Lower lobe of right lung (tissue), 2 donors: Measurements from ENCODE around the gene PADI4. TPM values are rescaled to one million over a fixed set of nuclear protein-coding genes. Genes with fewer than 3 reads are reported as not detected.

ENCODE experiments used
- ATAC-seq, 2 donors: fragments of 200-7000 bp; cut with Tn5 transposase; one replicate each; pipeline ENCODE4 v1.9.1; 2020 to 2022; ENCODE audit warnings: mild to moderate bottlenecking in 2 of 2, moderate library complexity in 2 of 2
- DNase-seq: peaks from one replicate; pipeline ENCODE4 v3.0.0-alpha.2; 2020
- H3K27ac ChIP-seq: fragments of 200-600 bp; one replicate; pipeline ENCODE4 v1.8.0; 2022
- H3K27me3 ChIP-seq: fragments of 200-600 bp; one replicate; pipeline ENCODE4 v1.8.0; 2022; ENCODE audit warnings: low read depth
- H3K36me3 ChIP-seq: fragments of 200-600 bp; one replicate; pipeline ENCODE4 v1.8.0; 2022; ENCODE audit warnings: mild to moderate bottlenecking
- H3K4me1 ChIP-seq: fragments of 200-600 bp; one replicate; pipeline ENCODE4 v1.8.0; 2022
- H3K4me3 ChIP-seq: fragments of 200-600 bp; one replicate; pipeline ENCODE4 v1.8.0; 2022; ENCODE audit warnings: mild to moderate bottlenecking
- H3K9me3 ChIP-seq: fragments of 200-600 bp; one replicate; pipeline ENCODE4 v1.8.0; 2022
- intact Hi-C: fragments of 100-400 bp; cut with DNase I; formaldehyde crosslinking; loops from one replicate; pipeline ENCODE4 v1.11.0; 2022
- total RNA-seq: library from RNA; stranded (reverse); fragmentation: NEBNext Ultra II Directional; extraction: Animal tissue kit (Norgen Biotek cat#: 25700); gene quantifications from one replicate; pipeline ENCODE4 v1.2.1, GENCODE V29; 2021
- TF ChIP-seq, protein P1 (sequence below): fragments of 200-600 bp; IDR thresholded peaks from one replicate; pipeline ENCODE4 v1.8.0; 2022; ENCODE audit warnings: antibody characterized with exemption, mild to moderate bottlenecking
- donor health status: DM: no; HTN: yes; CAD: no; lungs with severe emphysema.

The PADI4 gene
- total RNA-seq, 1 donor from 2014 or later, result 7.2 TPM

DNA sequence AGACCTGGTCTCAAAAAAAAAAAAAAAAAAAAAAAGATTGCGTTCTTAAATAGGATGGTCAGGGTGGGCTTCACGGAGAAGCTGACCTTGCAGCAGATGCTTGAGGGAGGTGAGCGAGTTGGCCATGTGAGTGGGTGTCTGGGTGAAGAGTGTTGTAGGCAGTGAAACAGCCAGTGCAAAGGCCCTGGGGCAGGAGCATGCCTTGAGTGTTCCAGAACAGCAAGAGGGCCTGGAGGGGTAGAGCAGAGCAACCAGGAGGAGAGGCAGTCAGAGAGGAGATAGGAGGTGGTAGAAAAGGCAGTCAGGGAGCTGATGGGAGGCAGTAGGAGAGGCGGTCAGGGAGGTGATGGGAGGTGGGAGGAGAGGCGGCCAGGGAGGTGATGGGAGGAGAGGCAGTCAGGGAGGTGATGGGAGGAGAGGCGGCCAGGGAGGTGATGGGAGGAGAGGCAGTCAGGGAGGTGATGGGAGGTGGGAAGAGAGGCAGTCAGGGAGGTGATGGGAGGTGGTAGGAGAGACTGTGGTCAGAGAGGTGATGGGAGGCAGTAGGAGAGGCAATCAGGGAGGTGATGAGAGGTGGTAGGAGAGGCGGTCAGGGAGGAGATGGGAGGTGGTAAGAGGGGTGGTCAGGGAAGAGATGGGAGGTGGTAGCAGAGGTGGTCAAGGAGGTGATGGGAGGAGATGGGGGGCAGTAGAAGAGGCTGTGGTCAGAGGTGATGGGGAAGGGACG is 43.8 kb downstream of the PADI4 start:
- Histone ChIP-seq H3K27ac (no peak overlapping the region), H3K4me1 (no peaks in the 10 kb centered on the region), H3K27me3 (peaks cover 21% of the 10 kb centered on the region), H3K4me3 (no peak overlapping the region), H3K36me3 (no peaks in the 10 kb centered on the region), H3K9me3 (no peaks in the 10 kb centered on the region)
- intact Hi-C loops, result no loop called here
- ATAC-seq (no peak), DNase-seq (no peak)
- TF ChIP-seq, protein P1, sequence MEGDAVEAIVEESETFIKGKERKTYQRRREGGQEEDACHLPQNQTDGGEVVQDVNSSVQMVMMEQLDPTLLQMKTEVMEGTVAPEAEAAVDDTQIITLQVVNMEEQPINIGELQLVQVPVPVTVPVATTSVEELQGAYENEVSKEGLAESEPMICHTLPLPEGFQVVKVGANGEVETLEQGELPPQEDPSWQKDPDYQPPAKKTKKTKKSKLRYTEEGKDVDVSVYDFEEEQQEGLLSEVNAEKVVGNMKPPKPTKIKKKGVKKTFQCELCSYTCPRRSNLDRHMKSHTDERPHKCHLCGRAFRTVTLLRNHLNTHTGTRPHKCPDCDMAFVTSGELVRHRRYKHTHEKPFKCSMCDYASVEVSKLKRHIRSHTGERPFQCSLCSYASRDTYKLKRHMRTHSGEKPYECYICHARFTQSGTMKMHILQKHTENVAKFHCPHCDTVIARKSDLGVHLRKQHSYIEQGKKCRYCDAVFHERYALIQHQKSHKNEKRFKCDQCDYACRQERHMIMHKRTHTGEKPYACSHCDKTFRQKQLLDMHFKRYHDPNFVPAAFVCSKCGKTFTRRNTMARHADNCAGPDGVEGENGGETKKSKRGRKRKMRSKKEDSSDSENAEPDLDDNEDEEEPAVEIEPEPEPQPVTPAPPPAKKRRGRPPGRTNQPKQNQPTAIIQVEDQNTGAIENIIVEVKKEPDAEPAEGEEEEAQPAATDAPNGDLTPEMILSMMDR, result no peak

DNA sequence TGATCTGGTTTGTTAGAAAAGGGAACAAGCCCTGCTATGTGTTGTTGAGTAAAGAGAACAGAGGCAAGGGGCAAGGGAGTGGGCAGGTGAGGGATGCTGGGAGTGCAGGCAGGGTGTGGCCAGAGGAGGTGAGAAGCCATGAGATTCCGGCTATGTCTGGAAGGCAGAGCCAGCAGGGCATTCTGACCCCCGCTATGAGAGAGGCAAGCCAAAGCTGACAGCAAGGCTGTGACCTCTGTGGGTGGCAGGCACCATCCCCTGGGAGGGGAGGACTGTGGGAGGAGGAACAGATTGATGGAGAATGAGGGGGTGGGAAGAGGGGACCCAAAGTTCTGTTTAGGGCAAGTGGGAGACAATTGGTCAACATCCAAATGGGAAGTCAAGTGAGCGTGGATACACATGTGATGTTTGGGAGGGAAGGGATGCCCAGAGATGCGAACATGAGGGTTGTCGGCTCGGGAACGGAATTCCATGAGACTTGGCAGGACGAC is 44.5 kb downstream of the PADI4 start:
- intact Hi-C loops, result no loop called here
- no peaks in the 10 kb centered on the region for H3K36me3 ChIP-seq
- no peaks in the 10 kb centered on the region for H3K4me1 ChIP-seq
- no peaks in the 10 kb centered on the region for H3K9me3 ChIP-seq
- peaks cover 16% of the 10 kb centered on the region for H3K27me3 ChIP-seq
- TF ChIP-seq, protein P1, result no peak
- H3K27ac ChIP-seq, result no peak overlapping the region
- no peak overlapping the region for H3K4me3 ChIP-seq
- ATAC-seq (no peak), DNase-seq (no peak)

DNA sequence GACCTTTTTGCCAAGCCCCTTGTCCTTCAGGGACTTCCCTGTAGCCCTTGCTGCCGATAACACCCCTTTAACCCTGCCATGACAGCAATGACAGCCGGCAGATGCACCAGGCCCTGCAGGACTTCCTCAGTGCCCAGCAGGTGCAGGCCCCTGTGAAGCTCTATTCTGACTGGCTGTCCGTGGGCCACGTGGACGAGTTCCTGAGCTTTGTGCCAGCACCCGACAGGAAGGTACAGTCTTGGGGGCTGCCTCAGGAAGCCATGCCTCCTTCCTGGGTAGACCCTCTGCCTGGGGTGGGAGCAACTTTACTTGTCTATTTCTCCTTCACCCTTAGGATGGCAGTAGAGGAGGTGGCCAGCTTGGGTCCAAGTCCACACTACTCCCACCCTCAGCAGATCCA is 47.9 kb downstream of the PADI4 start:
- Histone ChIP-seq H3K36me3 (no peaks in the 10 kb centered on the region), H3K27ac (no peak overlapping the region), H3K9me3 (no peaks in the 10 kb centered on the region), H3K4me1 (no peaks in the 10 kb centered on the region), H3K4me3 (no peak overlapping the region), H3K27me3 (peaks cover 16% of the 10 kb centered on the region)
- TF ChIP-seq, protein P1, result no peak
- ATAC-seq (no peak), DNase-seq (no peak)
- intact Hi-C loops, result no loop called here

DNA sequence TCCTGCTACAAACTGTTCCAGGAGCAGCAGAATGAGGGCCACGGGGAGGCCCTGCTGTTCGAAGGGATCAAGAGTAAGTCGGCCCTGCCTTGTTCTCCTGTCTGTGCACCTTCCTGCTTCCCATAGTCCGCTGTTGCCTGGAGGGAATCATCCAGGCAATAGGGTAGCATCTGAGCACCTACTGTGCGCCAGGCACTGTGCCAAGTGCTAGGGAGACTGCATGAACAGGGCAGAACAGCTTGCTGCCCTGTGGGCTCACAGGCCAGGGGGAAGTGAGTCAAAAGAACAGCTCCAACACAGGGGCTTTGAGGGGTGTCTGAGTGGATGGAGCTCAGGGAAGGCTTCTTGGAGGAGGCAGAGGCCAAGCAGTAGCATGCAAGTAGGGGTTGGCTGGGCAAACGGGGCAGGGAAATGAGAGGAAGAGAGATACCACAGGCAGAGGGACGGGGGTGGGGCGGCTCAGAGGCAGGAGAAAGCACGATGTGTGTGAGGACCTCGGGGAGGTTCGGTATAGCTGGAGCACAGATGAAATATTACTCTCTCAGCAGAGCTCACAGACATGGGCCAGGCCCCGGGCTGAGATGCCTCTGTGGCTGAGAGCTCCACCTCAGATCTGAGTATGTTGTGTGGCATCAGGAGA is 48.5 kb downstream of the PADI4 start:
- Histone ChIP-seq H3K9me3 (no peaks in the 10 kb centered on the region), H3K36me3 (no peaks in the 10 kb centered on the region), H3K27ac (no peak overlapping the region), H3K27me3 (peaks cover 20% of the 10 kb centered on the region), H3K4me3 (no peak overlapping the region), H3K4me1 (no peaks in the 10 kb centered on the region)
- TF ChIP-seq, protein P1, result no peak
- intact Hi-C loops, result no loop called here
- ATAC-seq (peak in 1 of 2 donors; percentile 19), DNase-seq (no peak)

DNA sequence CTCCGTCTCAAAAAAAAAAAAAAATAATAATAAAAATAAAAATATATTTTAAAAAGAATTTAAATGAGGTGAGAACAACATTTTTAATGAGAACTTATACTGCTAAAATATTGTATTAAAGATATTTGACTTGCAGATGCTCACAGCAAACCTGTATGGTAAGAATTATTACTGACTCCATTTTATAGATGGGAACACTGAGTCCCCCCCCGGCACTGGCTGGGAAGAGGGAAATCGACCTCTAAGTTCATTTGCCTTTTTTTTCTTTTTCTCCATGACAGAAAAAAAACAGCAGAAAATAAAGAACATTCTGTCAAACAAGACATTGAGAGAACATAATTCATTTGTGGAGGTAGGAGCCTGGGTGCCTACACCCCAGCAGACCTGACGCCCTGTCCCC is 50.6 kb downstream of the PADI4 start:
- DNase-seq, result no peak
- peaks cover 27% of the 10 kb centered on the region for H3K27me3 ChIP-seq

More for the DNA sequence above, 50.6 kb downstream of the PADI4 start:
- intact Hi-C loops, result no loop called here
- ATAC-seq, result no peak
- Histone ChIP-seq H3K4me1 (no peaks in the 10 kb centered on the region), H3K9me3 (no peaks in the 10 kb centered on the region), H3K36me3 (no peaks in the 10 kb centered on the region), H3K4me3 (no peak overlapping the region), H3K27ac (no peak overlapping the region)
- TF ChIP-seq, protein P1, result no peak
